Esophagus (tissue), 2 donors: ENCODE results near the gene PDE4B. TPM values are rescaled to one million over a fixed set of nuclear protein-coding genes. Genes with fewer than 3 reads are reported as not detected.
A peak's percentile ranks its signal among the peaks of the same experiment; 100 is the strongest.

Experiments used
- H3K27ac ChIP-seq, 2 donors: one replicate each; pipeline ENCODE4 v1.5.1; 2013; ENCODE audit warnings: low read depth in 2 of 2, mild to moderate bottlenecking in 2 of 2, inconsistent platforms in 1 of 2, low read length in 1 of 2, moderate library complexity in 1 of 2
- H3K27me3 ChIP-seq, 2 donors: one replicate each; pipeline ENCODE4 v1.6.1; 2013; ENCODE audit warnings: low read length in 2 of 2, control low read depth in 1 of 2, mild to moderate bottlenecking in 1 of 2; ENCODE audit not compliant: insufficient read depth in 2 of 2, control insufficient read depth in 1 of 2
- H3K36me3 ChIP-seq, 2 donors: one replicate each; pipeline ENCODE4 v1.6.1; 2013; ENCODE audit warnings: low read length in 1 of 2; ENCODE audit not compliant: control insufficient read depth in 2 of 2, insufficient read depth in 2 of 2
- H3K4me1 ChIP-seq, 2 donors: one replicate each; pipeline ENCODE4 v1.6.1; 2013; ENCODE audit warnings: low read length in 1 of 2; ENCODE audit not compliant: control insufficient read depth in 2 of 2, insufficient read depth in 2 of 2
- H3K4me3 ChIP-seq, 2 donors: one replicate each; pipeline ENCODE4 v1.5.1; 2013; ENCODE audit warnings: low read length in 2 of 2, mild to moderate bottlenecking in 2 of 2, low read depth in 1 of 2, moderate library complexity in 1 of 2
- H3K9me3 ChIP-seq, 2 donors: one replicate each; pipeline ENCODE4 v1.6.1; 2013; ENCODE audit warnings: mild to moderate bottlenecking in 2 of 2, low read depth in 1 of 2, low read length in 1 of 2, moderate library complexity in 1 of 2; ENCODE audit not compliant: control insufficient read depth in 2 of 2, insufficient read depth in 1 of 2
- WGBS, 2 donors: extraction: QIAGEN DNeasy Blood & Tissue Kit; methylation state at CpG; one replicate each; pipeline ENCODE4 v1.1.7; 2013; 5-methylcytosine and 5-hydroxymethylcytosine counted together
- polyA plus RNA-seq, 2 donors: library from polyadenylated mRNA; stranded (reverse); fragments of 200-250 nt; gene quantifications; one replicate each; pipeline ENCODE4 v1.2.3, GENCODE V29; 2013
- donor health status: healthy with polysubstance abuse.
- donor health status: Bipolar disorder and iron deficiency.

PDE4B gene
- polyA plus RNA-seq, 2 donors: 0.51 to 1.4 TPM

- no peaks in the 10 kb centered on the region for H3K4me1 ChIP-seq
- no peak overlapping the region for H3K4me3 ChIP-seq
- H3K9me3 ChIP-seq: no peaks in the 10 kb centered on the region
- H3K27ac ChIP-seq: no peak overlapping the region
- no peaks in the 10 kb centered on the region for H3K27me3 ChIP-seq
- no peaks in the 10 kb centered on the region for H3K36me3 ChIP-seq
- WGBS, 2 donors: 54 to 77% methylated on average over 2 of the region's 2 CpGs
Observed at GRCh38 chr1:66288048-66288447, 495.4 kb downstream of the PDE4B start.

GRCh38 chr1:66290761-66291530, 498.3 kb downstream of the PDE4B start:
- WGBS, 2 donors: 75 to 77% methylated on average over 1 of the region's 1 CpG
- H3K4me1 ChIP-seq: no peaks in the 10 kb centered on the region
- no peaks in the 10 kb centered on the region for H3K9me3 ChIP-seq
- H3K36me3 ChIP-seq: no peaks in the 10 kb centered on the region
- no peaks in the 10 kb centered on the region for H3K27me3 ChIP-seq
- H3K4me3 ChIP-seq: no peak overlapping the region
- H3K27ac ChIP-seq: no peak overlapping the region

GRCh38 chr1:66291531-66291864, 498.8 kb downstream of the PDE4B start:
- WGBS, 2 donors: 60 to 86% methylated on average over 1 of the region's 1 CpG
- Histone ChIP-seq H3K36me3 (no peaks in the 10 kb centered on the region), H3K4me3 (no peak overlapping the region)

GRCh38 chr1:66292305-66292704, 499.6 kb downstream of the PDE4B start:
- Histone ChIP-seq H3K36me3 (no peaks in the 10 kb centered on the region), H3K4me3 (no peak overlapping the region), H3K9me3 (no peaks in the 10 kb centered on the region), H3K27ac (no peak overlapping the region), H3K4me1 (no peaks in the 10 kb centered on the region), H3K27me3 (no peaks in the 10 kb centered on the region)
- 85 to 92% methylated on average over 2 of the region's 2 CpGs for WGBS, 2 donors

More at GRCh38 chr1:66291531-66291864, 498.8 kb downstream of the PDE4B start:
- Histone ChIP-seq H3K4me1 (no peaks in the 10 kb centered on the region), H3K27ac (no peak overlapping the region), H3K27me3 (no peaks in the 10 kb centered on the region), H3K9me3 (no peaks in the 10 kb centered on the region)

- H3K27me3 ChIP-seq: no peaks in the 10 kb centered on the region
- H3K4me1 ChIP-seq: no peaks in the 10 kb centered on the region
- 67 to 74% methylated on average over 3 of the region's 3 CpGs for WGBS, 2 donors
- no peak overlapping the region for H3K4me3 ChIP-seq
- no peaks in the 10 kb centered on the region for H3K9me3 ChIP-seq
- H3K36me3 ChIP-seq: no peaks in the 10 kb centered on the region
- H3K27ac ChIP-seq: no peak overlapping the region
Observed at GRCh38 chr1:66292944-66293343, 500.2 kb downstream of the PDE4B start.

GRCh38 chr1:66294707-66295370, 502.1 kb downstream of the PDE4B start:
- H3K27ac ChIP-seq: peak overlapping the region in 1 of 2 donors; percentile 57

GRCh38 chr1:66295803-66296202, 503.1 kb downstream of the PDE4B start:
- Histone ChIP-seq H3K4me1 (no peaks in the 10 kb centered on the region), H3K4me3 (no peak overlapping the region), H3K36me3 (no peaks in the 10 kb centered on the region), H3K27me3 (no peaks in the 10 kb centered on the region), H3K27ac (no peak overlapping the region), H3K9me3 (no peaks in the 10 kb centered on the region)
- 81 to 91% methylated on average over 6 of the region's 6 CpGs for WGBS, 2 donors

More at GRCh38 chr1:66294707-66295370, 502.1 kb downstream of the PDE4B start:
- Histone ChIP-seq H3K27me3 (no peaks in the 10 kb centered on the region), H3K9me3 (no peaks in the 10 kb centered on the region), H3K4me3 (no peak overlapping the region), H3K4me1 (no peaks in the 10 kb centered on the region), H3K36me3 (no peaks in the 10 kb centered on the region)
- 47 to 57% methylated on average over 2 of the region's 2 CpGs for WGBS, 2 donors

- H3K27me3 ChIP-seq: no peaks in the 10 kb centered on the region
- WGBS, 2 donors: 96 to 98% methylated on average over 1 of the region's 1 CpG
- no peak overlapping the region for H3K27ac ChIP-seq
- no peaks in the 10 kb centered on the region for H3K36me3 ChIP-seq
- no peak overlapping the region for H3K4me3 ChIP-seq
- H3K4me1 ChIP-seq: no peaks in the 10 kb centered on the region
- no peaks in the 10 kb centered on the region for H3K9me3 ChIP-seq
Observed at GRCh38 chr1:66296370-66296769, 503.7 kb downstream of the PDE4B start.

- 81 to 88% methylated on average over 6 of the region's 6 CpGs for WGBS, 2 donors
- Histone ChIP-seq H3K36me3 (no peaks in the 10 kb centered on the region), H3K4me3 (no peak overlapping the region)
Observed at GRCh38 chr1:66296951-66297350, 504.3 kb downstream of the PDE4B start.

GRCh38 chr1:66298464-66298863, 505.8 kb downstream of the PDE4B start:
- H3K9me3 ChIP-seq: no peaks in the 10 kb centered on the region
- H3K27ac ChIP-seq: no peak overlapping the region
- WGBS, 2 donors: 50 to 57% methylated on average over 1 of the region's 1 CpG
- H3K27me3 ChIP-seq: no peaks in the 10 kb centered on the region
- no peak overlapping the region for H3K4me3 ChIP-seq
- H3K36me3 ChIP-seq: no peaks in the 10 kb centered on the region
- H3K4me1 ChIP-seq: no peaks in the 10 kb centered on the region

More at GRCh38 chr1:66296951-66297350, 504.3 kb downstream of the PDE4B start:
- H3K27ac ChIP-seq: no peak overlapping the region
- H3K27me3 ChIP-seq: no peaks in the 10 kb centered on the region
- H3K4me1 ChIP-seq: no peaks in the 10 kb centered on the region
- H3K9me3 ChIP-seq: no peaks in the 10 kb centered on the region
